ENCODE results near the gene ALAS1.

- TF ChIP-seq EZH2 (IDR thresholded peaks at IDR 0.05; ENCODE audit: insufficient read depth, poor library complexity, severe bottlenecking) (no peak), EZH2phosphoT487 (IDR thresholded peaks at IDR 0.05; ENCODE audit: insufficient read depth, low read depth) (no peak)
Measured at GRCh38 chr3:52198643-52199608, 966 bp downstream of the ALAS1 start.
